Prostate gland (tissue), 2 donors: ENCODE data around the gene GRIA3. TPM values are rescaled to one million over a fixed set of nuclear protein-coding genes. Genes with fewer than 3 reads are reported as not detected.

ENCODE experiments used
- DNase-seq: peaks from one replicate; pipeline ENCODE4 v3.0.0-alpha.2; 2019; ENCODE audit warnings: low spot score
- H3K27ac ChIP-seq, 2 donors: fragments of 200-600 bp; sonication (generic); 2 replicates each; pipeline ENCODE4 v1.5.1; 2017 to 2019
- H3K27me3 ChIP-seq: fragments of 200-600 bp; sonication (generic); replicated peaks from 2 replicates; pipeline ENCODE4 v1.5.1; 2019; ENCODE audit not compliant: insufficient read depth
- H3K36me3 ChIP-seq, 2 donors: fragments of 200-600 bp; sonication (generic); 1 replicate in 1 of 2; 2 replicates in 1 of 2; pipeline versions ENCODE4 v1.5.1 to v1.8.1; 2017 to 2019
- H3K4me1 ChIP-seq: fragments of 200-600 bp; sonication (generic); replicated peaks from 2 replicates; pipeline ENCODE4 v1.5.1; 2019
- H3K4me3 ChIP-seq, 2 donors: fragments of 200-600 bp; sonication (generic); 2 replicates each; pipeline ENCODE4 v1.5.1; 2017 to 2019
- H3K9me3 ChIP-seq: fragments of 200-600 bp; sonication (generic); 2 replicates; pipeline ENCODE4 v1.5.1; 2017
- POLR2A ChIP-seq: fragments of 450-650 bp; IDR thresholded peaks from one replicate; pipeline ENCODE4 v1.6.1; 2016; ENCODE audit warnings: antibody characterized with exemption, mild to moderate bottlenecking
- POLR2AphosphoS5 ChIP-seq: sonication (generic); formaldehyde crosslinking; IDR thresholded peaks from one replicate; pipeline ENCODE4 v1.6.1; 2017; ENCODE audit warnings: antibody characterized with exemption
- WGBS: methylation state at CpG from one replicate; pipeline ENCODE4 v1.1.5; 2018; 5-methylcytosine and 5-hydroxymethylcytosine counted together
- intact Hi-C: fragments of 100-400 bp; cut with DNase I; formaldehyde crosslinking; loops from one replicate; pipeline ENCODE4 v1.14.2; 2022
- total RNA-seq, 2 donors: library from RNA; depleted of rRNA; stranded (reverse); fragments of >200 nt; gene quantifications; one replicate each; pipeline ENCODE4 v1.1.0, GENCODE V29; 2016
- TF ChIP-seq, protein P1 (sequence below), 4 experiments: fragments of 200-600 bp in 2 of 4; fragments of 450-650 bp in 2 of 4; sonication (generic) in 2 of 4; IDR thresholded peaks; 1 replicate in 3 of 4; 2 replicates in 1 of 4; pipeline ENCODE4 v1.5.1; 2016 to 2019; ENCODE audit warnings: antibody characterized with exemption in 4 of 4, mild to moderate bottlenecking in 2 of 4, moderate library complexity in 2 of 4

GRIA3 gene
- total RNA-seq, 2 donors from 2014 or later: 1.1 to 1.6 TPM

DNA sequence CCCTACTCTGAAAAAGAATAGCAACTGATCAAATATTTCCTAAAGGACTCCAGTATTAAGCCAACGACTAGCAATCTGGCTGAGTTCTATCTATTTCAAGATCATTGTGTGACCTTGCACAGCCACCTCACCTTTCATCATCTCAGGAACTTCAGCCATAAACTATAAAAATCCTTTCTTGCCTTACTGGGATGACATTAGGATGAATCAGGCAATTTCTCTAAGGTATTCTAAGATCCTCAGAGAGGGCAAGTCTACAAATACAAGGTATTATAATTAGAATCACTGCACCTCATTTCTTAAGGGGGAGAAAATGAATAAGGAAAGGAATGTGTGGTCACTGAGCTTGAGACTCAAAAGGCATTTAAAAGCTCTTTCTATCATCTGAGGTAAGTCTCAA, 152.6 kb downstream of the GRIA3 start:
- Histone ChIP-seq H3K9me3 (no peaks in the 10 kb centered on the region), H3K27me3 (no peaks in the 10 kb centered on the region), H3K4me3 (no peak overlapping the region), H3K27ac (no peak overlapping the region), H3K4me1 (no peaks in the 10 kb centered on the region), H3K36me3 (no peaks in the 10 kb centered on the region)
- WGBS: 36% methylated on average over 1 of the region's 1 CpG
- DNase-seq: no peak
- TF ChIP-seq, protein P1, sequence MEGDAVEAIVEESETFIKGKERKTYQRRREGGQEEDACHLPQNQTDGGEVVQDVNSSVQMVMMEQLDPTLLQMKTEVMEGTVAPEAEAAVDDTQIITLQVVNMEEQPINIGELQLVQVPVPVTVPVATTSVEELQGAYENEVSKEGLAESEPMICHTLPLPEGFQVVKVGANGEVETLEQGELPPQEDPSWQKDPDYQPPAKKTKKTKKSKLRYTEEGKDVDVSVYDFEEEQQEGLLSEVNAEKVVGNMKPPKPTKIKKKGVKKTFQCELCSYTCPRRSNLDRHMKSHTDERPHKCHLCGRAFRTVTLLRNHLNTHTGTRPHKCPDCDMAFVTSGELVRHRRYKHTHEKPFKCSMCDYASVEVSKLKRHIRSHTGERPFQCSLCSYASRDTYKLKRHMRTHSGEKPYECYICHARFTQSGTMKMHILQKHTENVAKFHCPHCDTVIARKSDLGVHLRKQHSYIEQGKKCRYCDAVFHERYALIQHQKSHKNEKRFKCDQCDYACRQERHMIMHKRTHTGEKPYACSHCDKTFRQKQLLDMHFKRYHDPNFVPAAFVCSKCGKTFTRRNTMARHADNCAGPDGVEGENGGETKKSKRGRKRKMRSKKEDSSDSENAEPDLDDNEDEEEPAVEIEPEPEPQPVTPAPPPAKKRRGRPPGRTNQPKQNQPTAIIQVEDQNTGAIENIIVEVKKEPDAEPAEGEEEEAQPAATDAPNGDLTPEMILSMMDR (IDR thresholded peaks at IDR 0.05): no peak
- TF ChIP-seq POLR2AphosphoS5 (no peak), POLR2A (no peak)
- intact Hi-C loops: no loop called here

DNA sequence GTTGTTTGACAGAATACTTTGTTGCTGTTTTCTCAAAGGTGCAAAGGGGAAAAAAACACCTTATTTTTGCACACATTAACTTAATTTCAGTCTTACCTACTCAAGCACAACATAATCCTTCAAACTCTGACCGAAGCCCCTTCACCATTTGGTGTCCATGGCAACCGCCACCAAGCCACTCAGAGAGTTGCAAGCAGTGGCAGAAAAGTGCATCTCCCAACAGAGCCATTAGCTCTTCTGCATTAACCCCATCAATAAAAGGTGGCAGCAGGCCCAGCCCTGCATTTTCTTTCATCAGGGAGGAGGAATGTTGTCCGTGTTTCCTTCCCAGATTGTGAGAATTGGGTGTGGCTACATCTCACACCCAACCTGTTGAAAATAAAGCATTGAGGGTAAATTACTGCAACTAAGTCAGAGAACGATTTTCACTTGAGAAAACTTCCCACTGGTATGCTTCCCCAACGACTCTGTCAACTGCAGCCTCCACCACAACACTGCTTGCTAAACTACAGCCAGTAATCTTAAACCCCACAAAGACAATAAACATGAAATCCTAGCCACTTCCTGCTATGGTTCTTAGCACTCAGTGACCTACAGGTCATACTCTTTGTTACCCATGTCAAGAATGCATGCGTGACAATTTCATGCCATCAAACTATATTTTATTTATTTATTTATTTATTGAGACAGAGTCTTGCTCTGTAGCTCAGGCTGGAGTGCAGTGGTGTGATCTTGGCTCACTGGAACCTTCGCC, 154.0 kb downstream of the GRIA3 start:
- TF ChIP-seq, protein P1 (IDR thresholded peaks at IDR 0.05): no peak
- TF ChIP-seq POLR2AphosphoS5 (no peak), POLR2A (no peak)
- Histone ChIP-seq H3K4me3 (no peak overlapping the region), H3K27me3 (no peaks in the 10 kb centered on the region), H3K4me1 (no peaks in the 10 kb centered on the region), H3K9me3 (no peaks in the 10 kb centered on the region), H3K27ac (no peak overlapping the region), H3K36me3 (no peaks in the 10 kb centered on the region)
- intact Hi-C loops: no loop called here
- 59% methylated on average over 7 of the region's 7 CpGs for WGBS
- DNase-seq: no peak

DNA sequence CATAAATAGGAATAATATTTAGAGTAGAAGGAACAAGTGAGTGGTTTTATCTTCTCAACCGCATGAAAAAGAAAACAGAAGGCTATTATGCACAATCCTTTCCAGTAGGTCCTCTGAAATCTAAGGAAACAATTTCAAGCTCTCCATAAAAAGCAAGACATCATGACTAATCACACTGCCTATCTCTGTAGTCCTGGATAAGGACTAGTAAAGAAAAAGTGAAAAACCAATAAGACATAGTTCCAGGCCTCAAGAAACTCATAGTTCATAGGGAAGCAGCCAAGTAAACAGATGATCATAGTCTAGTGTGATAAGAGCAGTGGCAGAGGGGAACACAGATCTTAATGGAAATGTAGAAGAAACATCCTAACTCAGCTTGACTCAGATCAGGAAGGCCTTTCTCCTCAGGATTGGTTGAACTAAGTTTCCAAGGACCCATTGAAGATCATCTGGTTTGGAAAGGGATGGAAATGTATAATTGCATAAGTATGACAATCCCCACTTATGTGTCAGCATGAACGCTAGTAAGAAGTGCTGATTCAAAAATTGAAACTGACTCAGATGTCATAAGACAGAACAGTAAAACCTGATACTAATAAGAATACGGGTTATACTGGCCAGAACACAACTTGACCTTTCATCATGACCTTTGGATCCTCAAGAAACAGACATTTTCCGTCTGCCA, 155.3 kb downstream of the GRIA3 start:
- no peak overlapping the region for H3K27ac ChIP-seq
- WGBS: 54% methylated on average over 4 of the region's 4 CpGs
- H3K4me1 ChIP-seq: no peaks in the 10 kb centered on the region
- TF ChIP-seq POLR2A (no peak), POLR2AphosphoS5 (no peak)
- TF ChIP-seq, protein P1 (IDR thresholded peaks at IDR 0.05): no peak
- H3K9me3 ChIP-seq: no peaks in the 10 kb centered on the region
- no peaks in the 10 kb centered on the region for H3K36me3 ChIP-seq
- intact Hi-C loops: no loop called here
- DNase-seq: no peak
- H3K27me3 ChIP-seq: no peaks in the 10 kb centered on the region
- no peak overlapping the region for H3K4me3 ChIP-seq

DNA sequence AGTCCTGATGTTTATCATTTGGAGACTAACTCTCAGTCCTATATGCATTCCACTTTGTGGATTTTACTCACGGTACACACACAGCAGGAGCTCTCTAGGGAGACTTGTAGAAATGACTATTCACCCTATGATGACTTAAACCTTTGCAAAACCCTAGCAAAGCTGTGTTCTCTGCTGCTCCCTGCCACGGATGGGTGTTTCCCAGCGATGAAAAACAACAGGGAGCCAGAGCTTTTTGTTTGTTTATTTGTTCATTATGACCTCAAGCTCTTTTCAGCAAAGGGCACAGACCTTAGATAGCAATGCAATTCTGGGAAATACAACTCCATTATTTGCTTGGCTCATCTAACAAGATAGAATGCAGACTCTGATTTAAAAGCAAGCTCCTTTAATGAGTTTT, 156.6 kb downstream of the GRIA3 start:
- DNase-seq: no peak
- no peaks in the 10 kb centered on the region for H3K4me1 ChIP-seq
- no peak overlapping the region for H3K4me3 ChIP-seq
- no peaks in the 10 kb centered on the region for H3K9me3 ChIP-seq
- intact Hi-C loops: no loop called here
- no peak for TF ChIP-seq POLR2AphosphoS5
- no peaks in the 10 kb centered on the region for H3K36me3 ChIP-seq
- WGBS: 40% methylated on average over 3 of the region's 3 CpGs
- no peak overlapping the region for H3K27ac ChIP-seq
- H3K27me3 ChIP-seq: no peaks in the 10 kb centered on the region

DNA sequence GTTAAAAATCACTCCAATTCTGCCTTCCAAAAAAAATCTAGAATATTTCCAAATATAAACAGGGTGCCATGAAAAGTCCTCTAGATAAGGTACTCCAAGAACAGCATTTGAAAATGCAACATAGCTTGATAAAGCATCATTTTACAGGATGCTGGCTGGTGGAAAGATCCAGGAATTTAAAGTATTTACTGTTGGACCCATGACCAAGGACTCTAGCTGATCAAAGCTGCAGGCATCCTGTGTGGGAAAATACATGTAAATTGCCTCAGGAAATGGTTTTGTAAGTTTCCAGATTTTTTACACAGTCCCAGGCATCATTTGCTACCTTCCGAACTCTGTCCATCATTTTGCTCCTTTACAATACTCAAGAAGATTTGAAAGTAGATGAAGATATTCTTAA, 164.4 kb downstream of the GRIA3 start:
- Histone ChIP-seq H3K27me3 (no peaks in the 10 kb centered on the region), H3K4me1 (no peaks in the 10 kb centered on the region), H3K9me3 (no peaks in the 10 kb centered on the region), H3K36me3 (no peaks in the 10 kb centered on the region), H3K4me3 (no peak overlapping the region), H3K27ac (no peak overlapping the region)
- intact Hi-C loops: no loop called here
- 94% methylated on average over 1 of the region's 1 CpG for WGBS
- DNase-seq: no peak
- TF ChIP-seq POLR2AphosphoS5 (no peak), POLR2A (no peak)
- TF ChIP-seq, protein P1 (IDR thresholded peaks at IDR 0.05): no peak
